ENCODE results near the gene GRIK4. TPM values are rescaled to one million over a fixed set of nuclear protein-coding genes. Genes with fewer than 3 reads are reported as not detected.

The GRIK4 gene
- total and polyA plus RNA-seq, 7 donors, result 0.04 to 0.11 (median 0.04) TPM; not detected in 4

DNA sequence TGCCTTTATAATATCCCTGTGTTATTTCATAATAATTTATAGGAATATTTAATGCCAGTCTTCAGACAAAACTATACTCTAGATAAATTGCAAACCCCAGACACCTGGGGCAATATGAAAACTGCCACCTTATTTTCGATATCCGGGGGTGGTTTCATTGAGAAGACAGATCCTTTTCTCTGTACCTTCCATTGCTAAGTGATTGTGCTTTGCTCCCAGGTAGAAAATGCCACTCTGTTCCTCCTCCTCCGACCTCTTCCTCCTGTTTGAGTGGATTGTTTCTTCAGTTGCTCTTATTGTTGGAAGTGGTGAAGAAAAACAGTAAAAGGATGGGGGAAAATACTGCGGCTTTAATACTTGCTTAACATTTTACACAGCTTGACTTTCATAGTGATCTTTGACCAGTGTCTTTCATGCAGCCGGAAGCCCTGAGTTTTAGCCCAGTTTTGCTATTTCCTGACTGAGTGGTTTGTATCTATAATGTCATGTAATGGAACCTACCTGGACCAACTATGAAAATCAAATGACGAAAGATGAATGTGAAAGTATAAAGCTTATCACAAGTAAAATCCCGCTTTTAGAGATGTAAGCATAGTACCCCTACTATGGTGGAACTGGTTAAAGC, 5.6 kb upstream of the GRIK4 start:
- no peak for DNase-seq
- Histone ChIP-seq H3K9me3 (no peaks in the 10 kb centered on the region), H3K4me1 (no peaks in the 10 kb centered on the region), H3K27me3 (ENCODE audit: insufficient read depth in 3 of 3, low read length in 2 of 3) (peaks cover 0 to 73% (median 0%) of the 10 kb centered on the region in 3 donors), H3K27ac (no peak overlapping the region), H3K4me3 (no peak overlapping the region), H3K36me3 (ENCODE audit: insufficient read depth in 1 of 2, low read depth in 1 of 2) (no peaks in the 10 kb centered on the region)
- TF ChIP-seq CTCF (IDR thresholded peaks at IDR 0.05), result no peak
- intact Hi-C loops (cut with DNase I), result loop anchor here in 1 of 2 donors (10.0 kb wide), 1 partner anchor 689 kb away; no protein-coding TSS in a partner anchor
- no peak for ATAC-seq
- 88 to 94% (median 92%) methylated on average over 7 of the region's 7 CpGs for WGBS, 3 donors

DNA sequence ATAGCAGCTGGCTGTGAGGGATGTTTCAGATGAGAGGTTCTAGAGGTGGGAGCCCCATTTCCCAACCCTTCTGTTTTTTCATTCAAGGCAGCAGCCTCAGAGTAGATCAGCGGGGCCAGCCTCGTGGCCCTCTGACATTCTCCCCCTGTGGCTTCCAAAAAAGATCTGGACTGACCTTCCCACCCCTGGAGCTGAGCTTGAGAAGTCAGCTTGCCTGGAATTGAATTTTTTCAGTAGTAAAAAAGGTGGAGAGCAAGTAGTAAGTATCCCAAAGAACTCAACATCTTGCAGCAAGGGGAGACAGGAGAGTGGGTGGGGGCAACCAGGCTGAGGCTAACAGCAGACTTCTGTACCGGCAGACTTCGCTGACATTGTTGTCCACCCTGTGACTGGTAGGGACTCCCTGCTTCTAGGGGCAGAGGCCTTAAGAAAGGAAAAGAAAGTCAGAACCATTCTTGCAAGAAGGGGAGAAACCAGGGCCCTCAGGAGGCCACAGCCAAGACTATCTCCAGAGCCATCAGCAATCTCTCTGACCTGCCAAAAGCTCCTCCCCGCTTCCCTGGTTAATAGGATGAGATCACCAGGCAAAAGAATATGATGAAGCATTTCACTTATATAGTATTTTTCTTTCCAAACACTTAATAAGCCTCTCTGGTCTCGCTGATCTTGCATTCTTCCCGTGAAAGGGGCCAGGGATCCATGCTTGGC, 2.0 kb upstream of the GRIK4 start:
- Histone ChIP-seq H3K4me3 (no peak overlapping the region), H3K4me1 (no peaks in the 10 kb centered on the region), H3K9me3 (no peaks in the 10 kb centered on the region), H3K27ac (no peak overlapping the region), H3K27me3 (ENCODE audit: insufficient read depth in 3 of 3, low read length in 2 of 3) (peaks cover 0 to 60% (median 4%) of the 10 kb centered on the region in 3 donors), H3K36me3 (ENCODE audit: insufficient read depth in 1 of 2, low read depth in 1 of 2) (no peaks in the 10 kb centered on the region)
- intact Hi-C loops (cut with DNase I), result loop anchor here (2.0 to 10.0 kb wide), 8 partner anchors 293 to 1085 kb away; no protein-coding TSS in a partner anchor
- 79 to 81% (median 79%) methylated on average over 7 of the region's 7 CpGs for WGBS, 3 donors
- no peak for ATAC-seq
- DNase-seq, result peak in 1 of 2 donors; percentile 23
- TF ChIP-seq CTCF (IDR thresholded peaks at IDR 0.05), result no peak

GRCh38 chr11:120510406-120511115, 987 bp upstream of the GRIK4 start:
- no peak for TF ChIP-seq CTCF (IDR thresholded peaks at IDR 0.05)
- 67 to 77% (median 74%) methylated on average over 20 of the region's 20 CpGs for WGBS, 3 donors
- H3K27ac ChIP-seq, result no peak overlapping the region
- intact Hi-C loops (cut with DNase I), result loop anchor here (1.0 to 10.0 kb wide), 8 partner anchors 175 to 1084 kb away; no protein-coding TSS in a partner anchor
- no peaks in the 10 kb centered on the region for H3K36me3 ChIP-seq (ENCODE audit: insufficient read depth in 1 of 2, low read depth in 1 of 2)
- H3K4me1 ChIP-seq, result no peaks in the 10 kb centered on the region
- H3K4me3 ChIP-seq, result no peak overlapping the region
- DNase-seq, result peak in 1 of 2 donors; percentile 35
- H3K27me3 ChIP-seq (ENCODE audit: insufficient read depth in 3 of 3, low read length in 2 of 3), result peaks cover 0 to 60% (median 4%) of the 10 kb centered on the region in 3 donors
- ATAC-seq, result peak; percentile 5 to 14 (median 8)
- no peaks in the 10 kb centered on the region for H3K9me3 ChIP-seq

GRCh38 chr11:120511820-120512738, 531 bp downstream of the GRIK4 start:
- ATAC-seq (no peak), DNase-seq (peak in 1 of 2 donors; percentile 54)
- WGBS, 3 donors, result 6 to 20% (median 6%) methylated on average over 26 to 69 of the region's 73 CpGs
- no peaks in the 10 kb centered on the region for H3K36me3 ChIP-seq (ENCODE audit: insufficient read depth in 1 of 2, low read depth in 1 of 2)
- H3K27me3 ChIP-seq (ENCODE audit: insufficient read depth in 3 of 3, low read length in 2 of 3), result peaks cover 0 to 52% (median 6%) of the 10 kb centered on the region in 3 donors
- H3K27ac ChIP-seq, result no peak overlapping the region
- H3K4me1 ChIP-seq, result no peaks in the 10 kb centered on the region
- H3K9me3 ChIP-seq, result no peaks in the 10 kb centered on the region
- intact Hi-C loops (cut with DNase I), result loop anchor here (1.0 to 10.0 kb wide), 8 partner anchors 173 to 1083 kb away; no protein-coding TSS in a partner anchor
- H3K4me3 ChIP-seq, result no peak overlapping the region
- TF ChIP-seq CTCF (IDR thresholded peaks at IDR 0.05), result no peak
